ENCODE measurements around the gene AKR1C8. TPM values are rescaled to one million over a fixed set of nuclear protein-coding genes. Genes with fewer than 3 reads are reported as not detected.
"Not testable (repeated sequence)": the region's sequence is repeated elsewhere in the genome, so short reads cannot be mapped to it uniquely, and the experiment has no call there.

The AKR1C8 gene
- total RNA-seq, 1 donor from 2014 or later: not detected

- no peaks in the 10 kb centered on the region for H3K4me1 Mint-ChIP-seq (ENCODE audit: low read depth, unreplicated experiment)
- H3K27ac Mint-ChIP-seq (ENCODE audit: unreplicated experiment): no peak overlapping the region
- no peak for TF ChIP-seq CTCF (IDR thresholded peaks at IDR 0.05; ENCODE audit: partially characterized antibody, unreplicated experiment)
- DNase-seq: no peak
- no peaks in the 10 kb centered on the region for H3K9me3 Mint-ChIP-seq (ENCODE audit: unreplicated experiment)
- no peaks in the 10 kb centered on the region for H3K36me3 Mint-ChIP-seq (ENCODE audit: unreplicated experiment)
- H3K27me3 Mint-ChIP-seq (ENCODE audit: unreplicated experiment): no peaks in the 10 kb centered on the region
- H3K4me3 Mint-ChIP-seq (ENCODE audit: unreplicated experiment): no peak overlapping the region
These were observed 59.5 kb downstream of the AKR1C8 start for GRCh38 chr10:5125315-5126044.

GRCh38 chr10:5123886-5124285 is 61.1 kb downstream of the AKR1C8 start:
- no peak overlapping the region for H3K27ac Mint-ChIP-seq (ENCODE audit: unreplicated experiment)
- DNase-seq: no peak
- H3K27me3 Mint-ChIP-seq (ENCODE audit: unreplicated experiment): no peaks in the 10 kb centered on the region
- H3K9me3 Mint-ChIP-seq (ENCODE audit: unreplicated experiment): no peaks in the 10 kb centered on the region
- no peak overlapping the region for H3K4me3 Mint-ChIP-seq (ENCODE audit: unreplicated experiment)
- H3K36me3 Mint-ChIP-seq (ENCODE audit: unreplicated experiment): no peaks in the 10 kb centered on the region
- no peak for TF ChIP-seq CTCF (IDR thresholded peaks at IDR 0.05; ENCODE audit: partially characterized antibody, unreplicated experiment)
- H3K4me1 Mint-ChIP-seq (ENCODE audit: low read depth, unreplicated experiment): no peaks in the 10 kb centered on the region

GRCh38 chr10:5119997-5120396 is 65.0 kb downstream of the AKR1C8 start:
- not testable (repeated sequence) for H3K4me3 Mint-ChIP-seq (ENCODE audit: unreplicated experiment); H3K27ac Mint-ChIP-seq (ENCODE audit: unreplicated experiment); DNase-seq; H3K9me3 Mint-ChIP-seq (ENCODE audit: unreplicated experiment); H3K27me3 Mint-ChIP-seq (ENCODE audit: unreplicated experiment); H3K36me3 Mint-ChIP-seq (ENCODE audit: unreplicated experiment); H3K4me1 Mint-ChIP-seq (ENCODE audit: low read depth, unreplicated experiment)

- Mint-ChIP-seq H3K4me3 (ENCODE audit: unreplicated experiment) (no peak overlapping the region), H3K9me3 (ENCODE audit: unreplicated experiment) (no peaks in the 10 kb centered on the region), H3K27me3 (ENCODE audit: unreplicated experiment) (no peaks in the 10 kb centered on the region), H3K27ac (ENCODE audit: unreplicated experiment) (no peak overlapping the region), H3K36me3 (ENCODE audit: unreplicated experiment) (no peaks in the 10 kb centered on the region), H3K4me1 (ENCODE audit: low read depth, unreplicated experiment) (no peaks in the 10 kb centered on the region)
- no peak for TF ChIP-seq CTCF (IDR thresholded peaks at IDR 0.05; ENCODE audit: partially characterized antibody, unreplicated experiment)
- DNase-seq: no peak
These were observed 67.9 kb downstream of the AKR1C8 start for GRCh38 chr10:5117026-5117425.

GRCh38 chr10:5116621-5117020 is 68.3 kb downstream of the AKR1C8 start:
- Mint-ChIP-seq H3K27me3 (ENCODE audit: unreplicated experiment) (no peaks in the 10 kb centered on the region), H3K4me3 (ENCODE audit: unreplicated experiment) (no peak overlapping the region), H3K4me1 (ENCODE audit: low read depth, unreplicated experiment) (no peaks in the 10 kb centered on the region), H3K27ac (ENCODE audit: unreplicated experiment) (no peak overlapping the region), H3K36me3 (ENCODE audit: unreplicated experiment) (no peaks in the 10 kb centered on the region), H3K9me3 (ENCODE audit: unreplicated experiment) (no peaks in the 10 kb centered on the region)
- no peak for DNase-seq
- no peak for TF ChIP-seq CTCF (IDR thresholded peaks at IDR 0.05; ENCODE audit: partially characterized antibody, unreplicated experiment)

- H3K9me3 Mint-ChIP-seq (ENCODE audit: unreplicated experiment); H3K36me3 Mint-ChIP-seq (ENCODE audit: unreplicated experiment); H3K27ac Mint-ChIP-seq (ENCODE audit: unreplicated experiment); H3K4me3 Mint-ChIP-seq (ENCODE audit: unreplicated experiment); H3K4me1 Mint-ChIP-seq (ENCODE audit: low read depth, unreplicated experiment); DNase-seq; H3K27me3 Mint-ChIP-seq (ENCODE audit: unreplicated experiment): not testable (repeated sequence)
These were observed 75.1 kb downstream of the AKR1C8 start for GRCh38 chr10:5109861-5110260.

Measured in glutamatergic neuron (in vitro differentiated cells).